Lower leg skin (tissue), 4 donors: ENCODE data around the gene WDR19. TPM values are rescaled to one million over a fixed set of nuclear protein-coding genes. Genes with fewer than 3 reads are reported as not detected.

ENCODE experiments used
- DNase-seq, 2 donors: peaks; one replicate each; pipeline ENCODE4 v3.0.0-alpha.2; 2019; ENCODE audit warnings: low spot score in 2 of 2
- H3K4me3 ChIP-seq: fragments of 200-600 bp; sonication (generic); 2 replicates; pipeline ENCODE4 v1.5.1; 2017; ENCODE audit warnings: mild to moderate bottlenecking, low read depth; ENCODE audit not compliant: poor library complexity, severe bottlenecking
- POLR2A ChIP-seq, 2 donors: fragments of 450-650 bp; IDR thresholded peaks; one replicate each; pipeline ENCODE4 v1.6.1; 2016 to 2017; ENCODE audit warnings: antibody characterized with exemption in 2 of 2, mild to moderate bottlenecking in 1 of 2, moderate library complexity in 1 of 2
- WGBS, 2 donors: methylation state at CpG; one replicate each; pipeline ENCODE4 v1.1.5; 2018; 5-methylcytosine and 5-hydroxymethylcytosine counted together
- intact Hi-C: fragments of 100-400 bp; cut with DNase I; formaldehyde crosslinking; loops from one replicate; pipeline ENCODE4 v1.15.0; 2023; ENCODE audit warnings: low total_unique reads
- total RNA-seq, 4 donors: library from RNA; depleted of rRNA; stranded (reverse); fragments of >200 nt; gene quantifications; one replicate each; pipeline ENCODE4 v1.1.0, GENCODE V29; 2016
- TF ChIP-seq, protein P1 (sequence below), 3 donors: fragments of 450-650 bp; IDR thresholded peaks; one replicate each; pipeline ENCODE4 v1.5.1; 2016; ENCODE audit warnings: antibody characterized with exemption in 3 of 3, mild to moderate bottlenecking in 3 of 3, moderate library complexity in 2 of 3

The WDR19 gene
- total RNA-seq, 4 donors from 2014 or later, result 16.2 to 49.1 (median 24.6) TPM

DNA sequence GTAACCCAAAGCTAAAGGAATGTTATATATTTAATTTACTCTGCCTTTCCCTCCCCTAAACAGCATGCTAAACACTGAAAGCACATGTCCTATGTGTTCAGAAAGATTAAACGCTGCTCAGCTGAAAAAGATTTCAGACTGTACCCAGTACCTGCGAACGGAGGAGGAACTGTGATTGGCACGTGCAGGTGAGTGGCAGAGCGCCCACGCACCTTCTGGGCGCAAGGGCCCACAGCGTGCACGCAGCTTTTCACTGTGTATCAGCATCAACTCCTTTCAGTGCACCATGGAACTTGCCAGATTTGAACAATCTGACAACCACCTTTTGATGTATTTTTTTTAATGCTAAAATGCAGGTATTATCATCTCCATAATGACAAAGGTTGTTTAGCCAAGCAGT is 96.1 kb downstream of the WDR19 start:
- intact Hi-C loops, result loop anchor here (5.0 kb wide), 1 partner anchor 306 kb away; no protein-coding TSS in a partner anchor
- DNase-seq, result no peak
- 87 to 89% methylated on average over 9 of the region's 9 CpGs for WGBS, 2 donors
- TF ChIP-seq, protein P1, sequence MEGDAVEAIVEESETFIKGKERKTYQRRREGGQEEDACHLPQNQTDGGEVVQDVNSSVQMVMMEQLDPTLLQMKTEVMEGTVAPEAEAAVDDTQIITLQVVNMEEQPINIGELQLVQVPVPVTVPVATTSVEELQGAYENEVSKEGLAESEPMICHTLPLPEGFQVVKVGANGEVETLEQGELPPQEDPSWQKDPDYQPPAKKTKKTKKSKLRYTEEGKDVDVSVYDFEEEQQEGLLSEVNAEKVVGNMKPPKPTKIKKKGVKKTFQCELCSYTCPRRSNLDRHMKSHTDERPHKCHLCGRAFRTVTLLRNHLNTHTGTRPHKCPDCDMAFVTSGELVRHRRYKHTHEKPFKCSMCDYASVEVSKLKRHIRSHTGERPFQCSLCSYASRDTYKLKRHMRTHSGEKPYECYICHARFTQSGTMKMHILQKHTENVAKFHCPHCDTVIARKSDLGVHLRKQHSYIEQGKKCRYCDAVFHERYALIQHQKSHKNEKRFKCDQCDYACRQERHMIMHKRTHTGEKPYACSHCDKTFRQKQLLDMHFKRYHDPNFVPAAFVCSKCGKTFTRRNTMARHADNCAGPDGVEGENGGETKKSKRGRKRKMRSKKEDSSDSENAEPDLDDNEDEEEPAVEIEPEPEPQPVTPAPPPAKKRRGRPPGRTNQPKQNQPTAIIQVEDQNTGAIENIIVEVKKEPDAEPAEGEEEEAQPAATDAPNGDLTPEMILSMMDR (IDR thresholded peaks at IDR 0.05), result no peak
- no peak for TF ChIP-seq POLR2A (IDR thresholded peaks at IDR 0.05)
- no peak overlapping the region for H3K4me3 ChIP-seq

DNA sequence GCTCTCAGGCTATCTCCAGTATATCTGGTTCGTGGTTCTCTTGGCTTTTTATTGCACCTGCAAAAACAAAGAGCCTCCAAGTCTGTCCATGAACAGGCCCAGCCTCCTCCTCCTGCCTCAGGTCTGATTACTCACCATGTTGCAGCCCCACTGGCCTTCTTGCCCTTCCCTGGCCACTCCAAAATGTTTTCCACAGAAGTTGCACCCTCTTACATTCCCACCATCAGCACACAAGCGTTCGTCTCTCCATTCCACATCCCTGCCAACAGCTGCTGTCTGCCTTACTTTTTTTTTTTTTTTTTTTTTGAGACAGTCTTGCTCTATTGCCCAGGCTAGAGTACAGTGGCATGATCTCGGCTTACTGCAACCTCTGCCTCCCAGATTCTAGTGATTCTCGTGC is 97.1 kb downstream of the WDR19 start:
- no peak for TF ChIP-seq POLR2A (IDR thresholded peaks at IDR 0.05)
- TF ChIP-seq, protein P1 (IDR thresholded peaks at IDR 0.05), result no peak
- WGBS, 2 donors, result 80 to 83% methylated on average over 5 of the region's 5 CpGs

DNA sequence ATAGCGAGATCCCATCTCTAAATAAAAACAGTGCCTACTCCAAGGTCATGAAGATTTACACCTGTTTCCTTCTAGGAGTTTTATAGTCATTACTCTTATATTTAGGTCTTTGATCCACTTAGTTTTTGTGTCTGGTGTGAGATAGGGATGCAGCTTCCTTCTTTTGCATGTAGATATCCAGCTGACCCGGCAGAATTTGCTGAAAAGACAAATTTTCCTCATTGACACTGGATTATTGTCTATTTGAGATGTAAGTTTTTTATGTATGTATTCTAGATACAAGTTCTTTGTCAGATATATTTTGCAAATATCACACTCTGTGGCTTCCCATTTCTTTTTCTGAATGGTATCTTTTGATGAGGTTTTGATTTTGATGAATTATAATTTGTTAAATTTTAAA is 98.4 kb downstream of the WDR19 start:
- H3K4me3 ChIP-seq, result no peak overlapping the region
- 93 to 96% methylated on average over 2 of the region's 2 CpGs for WGBS, 2 donors
- DNase-seq, result no peak
- TF ChIP-seq POLR2A (IDR thresholded peaks at IDR 0.05), result no peak
- TF ChIP-seq, protein P1 (IDR thresholded peaks at IDR 0.05), result no peak
- intact Hi-C loops, result no loop called here

More for the DNA sequence above, 97.1 kb downstream of the WDR19 start:
- H3K4me3 ChIP-seq, result no peak overlapping the region
- intact Hi-C loops, result loop anchor here (5.0 kb wide), 1 partner anchor 307 kb away; no protein-coding TSS in a partner anchor
- DNase-seq, result no peak

DNA sequence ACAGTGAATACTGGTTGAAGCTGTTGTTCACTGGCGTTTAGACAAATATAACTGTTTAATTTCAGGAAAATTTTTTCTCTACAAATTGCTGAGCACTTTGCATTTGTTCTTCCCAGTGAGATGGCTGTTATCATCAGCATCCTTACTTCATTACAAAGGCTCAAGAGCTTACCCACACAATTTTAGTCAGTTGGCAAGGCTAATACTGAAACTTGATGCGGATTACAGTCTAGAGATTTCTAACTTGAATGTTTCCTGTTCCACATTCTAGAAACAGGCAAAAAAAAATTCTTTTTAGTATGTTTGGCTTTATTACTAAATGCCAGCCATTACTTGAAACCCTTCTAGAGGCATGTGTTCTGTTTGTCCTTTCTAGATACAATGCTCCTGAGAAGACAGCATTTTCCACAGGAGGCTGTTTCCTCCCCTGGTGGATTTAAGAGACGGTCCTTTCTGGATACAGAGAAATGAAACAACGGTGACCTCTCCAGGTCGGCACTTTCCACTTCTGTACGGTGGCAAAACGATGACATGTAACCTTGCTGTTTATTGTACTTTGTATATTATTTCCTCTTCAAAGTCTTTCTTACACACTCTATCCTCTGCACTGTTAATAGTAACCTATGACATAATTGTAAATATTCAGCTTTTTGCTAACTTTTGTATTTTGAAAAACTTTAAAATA is 102.9 kb downstream of the WDR19 start:
- intact Hi-C loops, result no loop called here
- WGBS, 2 donors, result 69 to 80% methylated on average over 7 of the region's 7 CpGs
- no peak overlapping the region for H3K4me3 ChIP-seq
- TF ChIP-seq, protein P1 (IDR thresholded peaks at IDR 0.05), result no peak
- no peak for DNase-seq

DNA sequence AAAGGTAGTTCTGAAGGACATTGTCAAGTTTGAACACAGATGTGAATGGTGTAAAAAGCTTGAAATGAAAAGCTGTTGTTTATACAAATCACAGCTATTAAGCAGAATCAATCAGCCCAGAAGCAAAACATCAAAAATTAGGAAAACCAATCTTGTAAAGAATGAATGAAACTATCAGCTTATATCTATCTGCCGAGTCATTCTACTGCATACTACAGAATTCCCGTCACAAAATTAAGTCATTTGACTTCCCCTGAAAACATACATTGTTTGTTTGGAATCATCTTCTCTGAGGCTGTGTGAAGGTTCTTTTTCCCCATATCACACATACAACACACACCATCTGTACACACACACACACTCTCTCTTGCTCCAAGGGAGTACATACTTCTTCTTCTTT is 103.5 kb downstream of the WDR19 start:
- DNase-seq, result no peak
- no peak overlapping the region for H3K4me3 ChIP-seq
- intact Hi-C loops, result no loop called here
- TF ChIP-seq, protein P1 (IDR thresholded peaks at IDR 0.05), result no peak
- TF ChIP-seq POLR2A (IDR thresholded peaks at IDR 0.05), result no peak
- WGBS, 2 donors, result 92 to 94% methylated on average over 2 of the region's 2 CpGs

DNA sequence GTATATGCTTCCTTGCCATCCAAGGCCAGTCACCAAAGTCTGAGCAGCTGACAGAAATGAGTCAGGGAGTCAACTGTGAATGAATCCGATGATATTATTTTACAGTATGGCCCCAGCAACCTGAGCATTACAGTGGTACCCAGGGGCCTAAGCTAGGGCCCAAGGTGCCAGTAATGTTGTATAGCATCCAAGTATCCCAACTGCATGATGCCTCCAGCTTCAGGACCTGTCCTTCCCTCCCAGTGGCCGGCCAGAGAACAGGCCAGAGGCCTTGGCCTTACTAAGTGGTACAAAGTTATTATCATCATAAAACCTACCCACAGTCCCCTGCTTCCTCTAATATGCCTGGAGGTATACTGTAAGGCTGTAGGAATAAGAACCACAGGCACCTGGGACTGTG is 103.9 kb downstream of the WDR19 start:
- 95 to 100% methylated on average over 2 of the region's 2 CpGs for WGBS, 2 donors
- no peak overlapping the region for H3K4me3 ChIP-seq
- DNase-seq, result no peak
- intact Hi-C loops, result no loop called here
- no peak for TF ChIP-seq POLR2A (IDR thresholded peaks at IDR 0.05)
- TF ChIP-seq, protein P1 (IDR thresholded peaks at IDR 0.05), result no peak
